Activated CD4-positive, CD25-positive, alpha-beta regulatory T cell treated with anti-CD3 and anti-CD28 coated beads, Interleukin-2, amount 50 U/mL, for 16 hours (primary cell): ENCODE data around the gene COPG1.
A peak's percentile ranks its signal among the peaks of the same experiment; 100 is the strongest.

Experiments
- DNase-seq: peaks from one replicate; pipeline ENCODE4 v3.0.0-alpha.2; 2020; ENCODE audit warnings: low read depth, low spot score

COPG1 gene

DNA sequence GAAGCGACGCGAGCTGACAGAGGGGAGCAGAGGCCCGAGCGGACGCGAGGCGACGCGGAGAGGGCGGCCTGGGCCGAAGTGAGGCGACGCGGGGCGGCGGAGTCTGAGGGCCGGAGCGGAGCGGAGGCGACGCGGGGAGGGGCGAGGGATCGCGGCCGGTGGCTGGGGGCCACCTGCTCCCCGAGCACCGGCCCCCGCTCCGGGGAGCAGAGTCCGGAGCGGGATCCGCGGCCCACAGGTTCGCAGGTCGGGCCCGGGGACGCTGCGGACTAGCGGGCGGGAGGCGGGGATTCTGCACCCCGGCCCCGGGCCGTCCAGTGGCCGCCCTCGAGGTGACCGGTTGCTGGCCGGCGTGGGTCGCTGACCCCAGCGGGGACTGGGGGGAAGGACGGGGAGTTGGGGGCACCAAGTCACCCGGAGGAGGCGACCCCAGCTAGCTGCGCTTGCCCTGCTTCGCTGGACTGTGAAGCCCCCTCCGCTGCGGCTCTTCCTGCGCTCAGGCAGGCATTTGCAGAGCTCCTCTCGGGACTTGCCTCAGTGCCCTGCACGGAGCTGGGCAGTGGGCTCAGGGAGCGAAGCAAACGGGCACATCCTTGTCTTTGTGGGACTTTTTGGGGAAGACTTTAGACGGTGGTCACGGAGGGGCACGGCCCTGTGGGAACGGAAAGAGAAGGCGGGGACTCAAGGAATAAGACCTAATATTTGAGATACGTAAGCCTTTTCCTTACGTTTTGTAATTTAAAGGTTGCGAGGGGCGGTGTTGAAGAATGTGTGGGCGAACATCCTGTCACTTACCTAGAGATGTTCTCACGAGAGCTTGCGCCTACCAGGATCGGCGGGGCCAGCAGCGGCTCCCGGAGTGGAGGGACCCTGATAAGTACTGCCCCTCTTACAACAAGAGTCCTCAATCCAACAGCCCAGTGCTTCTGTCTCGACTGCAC is 29.8 kb downstream of the COPG1 start:
- DNase-seq: peak; percentile 10

GRCh38 chr3:129280183-129280582 is 30.8 kb downstream of the COPG1 start:
- DNase-seq: no peak

- DNase-seq: no peak
Observed at GRCh38 chr3:129281726-129282125, 32.3 kb downstream of the COPG1 start.

DNA sequence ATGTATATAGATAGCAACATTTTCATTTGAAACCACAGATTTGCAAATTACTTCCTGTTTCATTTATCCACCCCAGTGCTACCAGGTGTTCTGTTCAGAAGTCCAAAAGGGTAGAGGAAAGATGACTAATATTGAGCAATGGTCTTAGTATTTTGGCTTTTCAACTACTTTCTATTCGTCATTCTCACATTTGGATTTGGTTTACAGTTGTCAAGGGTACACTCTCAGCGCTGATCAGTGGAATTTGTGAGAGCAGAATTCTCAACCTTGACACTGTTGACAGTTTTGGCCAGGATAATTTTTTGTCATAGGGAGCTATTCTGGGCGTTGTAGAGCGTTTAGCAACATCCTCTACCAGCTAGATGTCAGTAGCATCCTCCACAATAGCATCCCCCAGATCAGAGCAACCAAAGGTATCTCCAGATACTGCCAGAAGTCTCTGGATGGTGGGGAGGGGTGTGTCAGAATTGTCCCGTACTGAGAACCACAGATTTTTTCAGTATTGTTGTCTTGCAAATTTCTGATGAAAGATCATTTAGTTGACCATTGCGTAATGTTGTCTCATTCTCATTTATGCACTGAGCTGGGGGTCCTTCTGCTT is 33.4 kb downstream of the COPG1 start:
- DNase-seq: no peak

- no peak for DNase-seq
Observed at GRCh38 chr3:129286081-129286480, 36.7 kb downstream of the COPG1 start.

GRCh38 chr3:129288446-129288845 is 39.0 kb downstream of the COPG1 start:
- DNase-seq: no peak

- DNase-seq: no peak
Observed at GRCh38 chr3:129289201-129289921, 40.0 kb downstream of the COPG1 start.

GRCh38 chr3:129291236-129291886 is 42.0 kb downstream of the COPG1 start:
- no peak for DNase-seq

DNA sequence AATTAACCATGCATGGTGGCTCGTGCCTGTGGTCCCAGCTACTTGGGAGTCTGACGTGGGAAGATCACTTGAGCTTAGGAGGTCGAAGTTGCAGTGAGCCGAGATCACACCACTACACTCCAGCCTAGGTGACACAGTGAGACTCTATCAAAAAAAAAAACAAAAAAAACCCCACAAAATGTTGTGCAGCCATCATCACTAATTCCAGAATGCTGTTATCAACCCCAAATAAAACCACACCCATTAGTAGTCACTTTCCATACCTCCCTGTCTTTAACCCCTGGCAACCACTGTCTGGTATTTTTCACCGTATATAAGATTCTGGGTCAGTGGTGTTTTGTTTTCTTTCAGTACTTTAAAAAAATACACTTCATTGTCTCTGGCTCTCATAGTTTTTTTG is 45.9 kb downstream of the COPG1 start:
- DNase-seq: no peak

GRCh38 chr3:129304146-129304961 is 54.9 kb downstream of the COPG1 start:
- DNase-seq: no peak

DNA sequence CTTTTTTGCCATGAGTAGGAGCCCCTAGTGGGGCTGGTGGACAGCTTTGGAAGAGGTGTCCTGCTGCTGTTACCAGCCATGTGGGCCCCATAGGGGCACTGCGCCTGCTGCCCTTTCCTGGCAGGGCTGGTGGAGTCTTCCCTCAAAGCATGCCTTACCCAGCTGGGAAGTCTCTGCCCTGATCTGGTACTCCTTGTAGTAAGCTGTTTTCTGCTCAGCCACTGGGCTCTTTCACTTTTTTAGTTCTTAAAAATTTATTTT is 55.5 kb downstream of the COPG1 start:
- no peak for DNase-seq

- no peak for DNase-seq
Observed at GRCh38 chr3:129305592-129306091, 56.2 kb downstream of the COPG1 start.

DNA sequence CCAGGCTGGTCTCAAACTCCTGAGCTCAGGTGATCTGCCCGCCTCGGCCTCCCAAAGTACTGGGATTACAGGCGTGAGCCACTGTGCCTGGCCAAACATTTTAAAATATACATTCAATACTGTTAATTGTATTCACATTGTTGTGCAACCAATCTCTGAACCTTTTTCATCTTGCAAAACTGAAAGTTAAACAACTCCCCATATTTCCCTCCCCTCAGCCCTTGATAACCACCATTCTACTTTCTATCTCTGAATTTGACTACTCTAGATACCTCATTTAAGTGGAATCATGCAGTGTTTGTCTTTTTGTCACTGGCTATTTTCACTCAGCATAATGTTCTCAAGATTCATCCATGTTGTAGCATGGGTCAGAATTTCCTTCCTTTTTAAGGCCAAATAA is 59.2 kb downstream of the COPG1 start:
- DNase-seq: no peak

- DNase-seq: no peak
Observed at GRCh38 chr3:129310111-129311011, 61.0 kb downstream of the COPG1 start.

- DNase-seq: no peak
Observed at GRCh38 chr3:129311054-129311902, 61.9 kb downstream of the COPG1 start.

GRCh38 chr3:129312021-129312639 is 62.7 kb downstream of the COPG1 start:
- no peak for DNase-seq

DNA sequence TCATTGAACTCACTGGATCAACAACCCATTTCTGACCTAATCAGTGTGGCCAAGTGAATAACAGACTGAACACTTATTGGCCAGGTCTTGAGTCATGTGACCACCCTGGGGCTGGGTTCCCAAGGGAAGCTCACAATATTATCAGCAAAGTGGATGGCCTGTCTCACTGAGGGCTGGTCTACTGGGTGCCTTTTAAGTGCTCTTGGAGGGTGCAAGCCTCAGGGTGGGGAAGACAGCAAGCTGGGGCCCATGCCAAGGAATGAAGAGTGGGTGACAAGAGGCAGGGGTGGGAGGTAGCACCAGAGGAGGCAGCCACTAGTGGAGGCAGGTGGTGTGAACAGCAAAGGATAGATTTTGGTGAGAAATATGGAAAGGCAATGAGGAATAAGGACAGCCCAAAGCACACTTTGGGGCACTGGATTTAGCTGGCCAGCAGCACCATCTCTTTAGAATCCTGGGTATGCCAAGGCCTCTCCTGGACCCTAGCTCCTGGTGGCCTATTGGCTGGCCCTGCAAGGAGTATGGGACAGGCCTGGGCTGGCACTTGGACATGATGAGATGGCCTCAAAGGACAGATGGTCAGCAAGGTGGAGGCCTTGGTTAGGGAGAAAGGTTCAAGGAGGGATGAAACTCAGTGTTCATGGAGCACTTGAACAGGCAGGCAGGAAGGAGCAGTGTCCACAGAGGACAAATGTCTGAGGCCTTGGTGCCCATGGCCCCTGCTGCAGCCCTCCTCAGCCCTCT is 63.4 kb downstream of the COPG1 start:
- no peak for DNase-seq

DNA sequence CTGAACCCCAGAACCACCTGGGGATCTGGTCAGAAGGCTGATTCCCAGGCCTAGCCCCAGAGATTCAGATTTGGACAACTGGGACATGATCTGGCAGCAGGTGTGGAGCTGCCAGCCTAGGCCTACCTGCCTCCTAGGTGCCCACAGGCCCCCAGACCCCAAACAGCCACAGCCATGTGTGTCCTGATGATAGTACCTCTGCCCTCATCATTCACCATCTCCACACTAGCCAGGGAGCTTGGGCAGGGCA is 63.9 kb downstream of the COPG1 start:
- no peak for DNase-seq
